Epithelial cell of proximal tubule (primary cell): Measurements from ENCODE around the gene ARHGEF37. TPM values are rescaled to one million over a fixed set of nuclear protein-coding genes. Genes with fewer than 3 reads are reported as not detected.
"Not testable (repeated sequence)": the region's sequence is repeated elsewhere in the genome, so short reads cannot be mapped to it uniquely, and the experiment has no call there.

Experiments
- DNase-seq: peaks from one replicate; pipeline ENCODE4 v3.0.0-alpha.2; 2011; ENCODE audit warnings: low read depth
- H3K4me3 ChIP-seq: 2 replicates; pipeline ENCODE4 v1.5.1; 2011; ENCODE audit warnings: low read depth, mild to moderate bottlenecking, low read length
- CTCF ChIP-seq: conservative IDR thresholded peaks from 2 replicates; pipeline ENCODE4 v1.5.1; 2012; ENCODE audit warnings: low read depth, mild to moderate bottlenecking, low read length
- total RNA-seq: library from RNA; depleted of rRNA; stranded (reverse); fragments of >200 nt; gene quantifications from 2 replicates; pipeline ENCODE4 v1.2.3, GENCODE V29; 2015

The ARHGEF37 gene
- total RNA-seq, 1 donor from 2014 or later: 2.7 TPM

DNA sequence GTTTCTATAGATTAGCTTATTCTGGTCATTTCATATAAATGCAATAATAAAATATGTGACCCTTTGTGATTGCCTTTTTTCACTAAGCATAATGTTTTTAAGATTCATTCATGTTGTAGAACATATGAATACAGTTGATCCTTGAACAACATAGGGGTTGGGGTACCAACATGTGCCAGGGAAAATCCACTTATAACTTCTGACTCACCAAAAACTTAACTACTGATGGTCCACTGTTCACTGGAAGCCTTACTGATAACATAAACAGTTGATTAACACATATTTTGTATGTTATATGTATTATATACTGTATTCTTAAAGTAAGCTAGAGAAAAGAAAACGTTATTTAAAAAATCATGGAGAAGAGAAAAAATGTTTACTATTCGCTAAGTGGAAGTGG lies 12.1 kb downstream of the ARHGEF37 start:
- no peak for DNase-seq
- TF ChIP-seq CTCF: no peak
- no peak overlapping the region for H3K4me3 ChIP-seq

GRCh38 chr5:149594206-149594895 lies 13.1 kb downstream of the ARHGEF37 start:
- TF ChIP-seq CTCF: no peak
- no peak for DNase-seq
- H3K4me3 ChIP-seq: no peak overlapping the region

DNA sequence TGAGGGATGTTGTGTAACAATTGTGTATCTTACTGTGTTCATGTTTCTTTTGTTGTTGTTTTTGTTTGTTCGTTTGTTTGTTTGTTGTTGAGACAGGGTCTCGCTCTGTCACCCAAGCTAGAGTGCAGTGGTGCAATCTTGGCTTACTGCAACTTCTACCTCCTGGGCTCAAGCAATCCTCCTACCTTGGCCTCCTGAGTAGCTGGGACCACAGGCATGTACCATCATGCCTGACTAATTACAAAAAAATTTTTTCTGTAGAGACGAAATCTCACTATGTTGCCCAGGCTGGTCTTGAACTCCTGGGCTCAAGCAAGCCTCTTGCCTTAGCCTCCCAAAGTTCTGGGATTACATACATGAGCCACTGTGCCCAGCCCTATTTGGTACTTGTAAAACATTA lies 13.8 kb downstream of the ARHGEF37 start:
- not testable (repeated sequence) for DNase-seq

GRCh38 chr5:149596712-149597111 lies 15.4 kb downstream of the ARHGEF37 start:
- H3K4me3 ChIP-seq: no peak overlapping the region
- no peak for DNase-seq
- no peak for TF ChIP-seq CTCF

More for the DNA sequence above, 13.8 kb downstream of the ARHGEF37 start:
- not testable (repeated sequence) for H3K4me3 ChIP-seq

GRCh38 chr5:149597618-149598017 lies 16.3 kb downstream of the ARHGEF37 start:
- no peak for TF ChIP-seq CTCF
- H3K4me3 ChIP-seq: no peak overlapping the region
- no peak for DNase-seq

GRCh38 chr5:149598234-149598633 lies 16.9 kb downstream of the ARHGEF37 start:
- not testable (repeated sequence) for H3K4me3 ChIP-seq, DNase-seq

DNA sequence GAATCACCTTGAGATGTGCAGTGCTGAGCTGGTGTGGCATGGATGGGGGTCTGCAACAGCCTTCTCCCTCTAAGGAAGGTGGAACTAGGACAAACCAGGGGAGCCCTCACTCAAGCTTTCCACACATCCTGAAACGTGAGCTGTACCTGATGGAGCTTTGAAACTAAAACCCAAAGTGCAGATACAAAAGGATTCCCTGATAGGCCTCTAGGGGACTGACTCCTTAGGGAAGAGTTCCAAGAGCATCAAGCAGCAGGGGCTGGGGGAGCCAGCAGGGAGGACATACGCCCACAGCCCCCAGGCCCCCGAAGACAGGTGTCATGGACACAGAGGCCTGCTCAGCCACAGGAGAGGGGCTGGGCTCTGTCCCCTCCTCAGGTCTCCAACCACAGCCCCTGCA lies 17.7 kb downstream of the ARHGEF37 start:
- DNase-seq: no peak
- no peak for TF ChIP-seq CTCF
- no peak overlapping the region for H3K4me3 ChIP-seq

- no peak for DNase-seq
- no peak for TF ChIP-seq CTCF
- H3K4me3 ChIP-seq: no peak overlapping the region
Measured at GRCh38 chr5:149599375-149599774, 18.1 kb downstream of the ARHGEF37 start.
